WTC11 (cell line): Measurements from ENCODE around the gene LAMC3. TPM values are rescaled to one million over a fixed set of nuclear protein-coding genes. Genes with fewer than 3 reads are reported as not detected.

Experiments used
- ATAC-seq: fragments of 200-7000 bp; cut with Tn5 transposase; 2 replicates; pipeline ENCODE4 v1.10.0; 2021; ENCODE audit warnings: mild to moderate bottlenecking, moderate library complexity
- CTCF ChIA-PET: fragments of 300-600 bp; sonication (Branson Sonifier 250); formaldehyde crosslinking; loops from one replicate; lab custom pipeline; 2021; ENCODE audit warnings: antibody characterized with exemption; lab: Charles Lee
- POLR2A ChIA-PET: fragments of 350-600 bp; sonication (Branson Sonifier 250); formaldehyde crosslinking; loops from one replicate; lab custom pipeline; 2021; ENCODE audit warnings: antibody characterized with exemption; lab: Charles Lee
- DNase-seq: peaks from one replicate; pipeline ENCODE4 v3.0.0; 2021; ENCODE audit warnings: low spot score
- H3K27ac Mint-ChIP-seq: 2 replicates; pipeline ENCODE4 v1.8.0; 2021; ENCODE audit warnings: mixed read lengths
- H3K27me3 Mint-ChIP-seq: 2 replicates; pipeline ENCODE4 v1.8.0; 2021; ENCODE audit warnings: low read depth, mild to moderate bottlenecking, moderate library complexity, mixed read lengths
- H3K36me3 Mint-ChIP-seq: 2 replicates; pipeline ENCODE4 v1.8.0; 2021; ENCODE audit warnings: mixed read lengths
- H3K4me1 Mint-ChIP-seq: 2 replicates; pipeline ENCODE4 v1.8.0; 2022; ENCODE audit warnings: mixed read lengths
- H3K4me3 Mint-ChIP-seq: 2 replicates; pipeline ENCODE4 v1.8.0; 2021; ENCODE audit warnings: mild to moderate bottlenecking, moderate library complexity, mixed read lengths
- H3K9me3 Mint-ChIP-seq: 2 replicates; pipeline ENCODE4 v1.8.0; 2021; ENCODE audit warnings: mixed read lengths
- ATF1 ChIP-seq: sonication (generic); formaldehyde crosslinking; IDR thresholded peaks from 2 replicates; pipeline ENCODE4 v1.8.1; 2023; ENCODE audit warnings: mild to moderate bottlenecking, moderate library complexity, missing genetic modification reagents
- ATF6 ChIP-seq: sonication (generic); formaldehyde crosslinking; IDR thresholded peaks from 2 replicates; pipeline ENCODE4 v1.8.1; 2023; ENCODE audit warnings: mild to moderate bottlenecking, missing genetic modification reagents
- CDX4 ChIP-seq: fragments of 250-450 bp; sonication (Bioruptor Pico); IDR thresholded peaks from 2 replicates; pipeline ENCODE4 v1.9.0; 2021; ENCODE audit warnings: moderate library complexity, mild to moderate bottlenecking, inconsistent platforms, borderline replicate concordance
- CREB1 ChIP-seq: sonication (generic); formaldehyde crosslinking; IDR thresholded peaks from 2 replicates; pipeline ENCODE4 v1.8.0; 2023; ENCODE audit warnings: mild to moderate bottlenecking, missing genetic modification reagents
- FOXK1 ChIP-seq: sonication (generic); formaldehyde crosslinking; IDR thresholded peaks from 2 replicates; pipeline ENCODE4 v1.8.0; 2022; ENCODE audit warnings: mild to moderate bottlenecking, moderate library complexity, missing genetic modification reagents
- KAT7 ChIP-seq: sonication (generic); formaldehyde crosslinking; IDR thresholded peaks from 2 replicates; pipeline ENCODE4 v1.8.1; 2023; ENCODE audit warnings: missing genetic modification reagents, mild to moderate bottlenecking, borderline replicate concordance
- MYBL2 ChIP-seq: sonication (generic); formaldehyde crosslinking; IDR thresholded peaks from 2 replicates; pipeline ENCODE4 v1.8.1; 2023; ENCODE audit warnings: mild to moderate bottlenecking, moderate library complexity, missing genetic modification reagents
- NR3C1 ChIP-seq: sonication (generic); formaldehyde crosslinking; conservative IDR thresholded peaks from 2 replicates; pipeline ENCODE4 v1.8.1; 2023; ENCODE audit warnings: low read depth, mild to moderate bottlenecking, missing genetic modification reagents
- PREB ChIP-seq: sonication (generic); formaldehyde crosslinking; IDR thresholded peaks from 2 replicates; pipeline ENCODE4 v1.8.1; 2022; ENCODE audit warnings: mild to moderate bottlenecking, missing genetic modification reagents, moderate library complexity, borderline replicate concordance
- RORB ChIP-seq: fragments of 250-450 bp; sonication (Bioruptor Pico); IDR thresholded peaks from 2 replicates; pipeline ENCODE4 v1.9.0; 2021; ENCODE audit warnings: mild to moderate bottlenecking
- SOX15 ChIP-seq: fragments of 250-450 bp; sonication (Bioruptor Pico); IDR thresholded peaks from 2 replicates; pipeline ENCODE4 v1.9.0; 2021; ENCODE audit warnings: mild to moderate bottlenecking
- TEAD1 ChIP-seq: sonication (generic); formaldehyde crosslinking; IDR thresholded peaks from 2 replicates; pipeline ENCODE4 v1.8.0; 2022; ENCODE audit warnings: mild to moderate bottlenecking, missing genetic modification reagents
- ZNF219 ChIP-seq: sonication (generic); formaldehyde crosslinking; IDR thresholded peaks from 2 replicates; pipeline ENCODE4 v1.8.0; 2023; ENCODE audit warnings: missing genetic modification reagents, mild to moderate bottlenecking, borderline replicate concordance
- ZNF317 ChIP-seq: sonication (generic); formaldehyde crosslinking; IDR thresholded peaks from 2 replicates; pipeline ENCODE4 v1.8.1; 2023; ENCODE audit warnings: low read depth, mild to moderate bottlenecking, moderate library complexity, missing genetic modification reagents, borderline replicate concordance
- ZNF425 ChIP-seq: fragments of 250-450 bp; sonication (Bioruptor Pico); conservative IDR thresholded peaks from 2 replicates; pipeline ENCODE4 v1.9.0; 2021; ENCODE audit warnings: mild to moderate bottlenecking
- ZSCAN18 ChIP-seq: fragments of 250-450 bp; sonication (Bioruptor Pico); IDR thresholded peaks from 2 replicates; pipeline ENCODE4 v2.1.2; 2022; ENCODE audit warnings: mild to moderate bottlenecking, moderate library complexity
- total RNA-seq: library from RNA; stranded (reverse); gene quantifications from 3 replicates; pipeline ENCODE4 v1.2.3, GENCODE V29; 2021
- TF ChIP-seq, protein P1 (sequence below): sonication (generic); formaldehyde crosslinking; IDR thresholded peaks from 2 replicates; pipeline ENCODE4 v1.8.1; 2022; ENCODE audit warnings: mild to moderate bottlenecking, moderate library complexity, missing genetic modification reagents
- TF ChIP-seq, protein P2 (sequence below): fragments of 250-450 bp; sonication (Bioruptor Pico); IDR thresholded peaks from 2 replicates; pipeline ENCODE4 v1.9.0; 2021; ENCODE audit warnings: mild to moderate bottlenecking
- TF ChIP-seq, protein P3 (sequence below): sonication (generic); formaldehyde crosslinking; IDR thresholded peaks from 2 replicates; pipeline ENCODE4 v1.8.0; 2022; ENCODE audit warnings: mild to moderate bottlenecking, missing genetic modification reagents

The LAMC3 gene
- total RNA-seq, 1 experiment from 2014 or later: 50.9 TPM

DNA sequence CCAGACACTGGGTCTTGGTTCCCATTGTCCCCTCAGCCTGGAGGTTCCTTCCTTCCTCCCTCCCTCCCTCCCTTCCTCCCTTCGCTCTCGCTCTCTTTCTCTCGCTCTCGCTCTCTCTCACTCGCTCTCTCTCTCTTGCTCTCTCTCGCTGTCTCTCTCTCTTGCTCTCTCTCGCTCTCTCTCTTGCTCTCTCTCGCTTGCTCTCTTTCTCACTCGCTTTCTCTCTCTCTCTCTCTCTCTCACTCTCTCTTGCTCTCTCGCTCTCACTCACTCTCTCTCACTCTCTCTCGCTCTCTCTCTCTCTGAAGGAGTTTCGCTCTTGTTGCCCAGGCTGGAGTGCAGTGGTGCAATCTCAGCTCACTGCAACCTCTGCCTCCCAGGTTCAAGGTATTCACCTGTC lies 23.4 kb downstream of the LAMC3 start:
- no peak for DNase-seq
- no peak overlapping the region for H3K4me3 Mint-ChIP-seq
- H3K36me3 Mint-ChIP-seq: no peaks in the 10 kb centered on the region
- ChIA-PET CTCF (interaction anchor here (0.7 kb wide), 1 partner anchor 14 kb away, joined by 3 read pairs; no protein-coding TSS in a partner anchor), POLR2A (no interaction called here)
- TF ChIP-seq, protein P1, sequence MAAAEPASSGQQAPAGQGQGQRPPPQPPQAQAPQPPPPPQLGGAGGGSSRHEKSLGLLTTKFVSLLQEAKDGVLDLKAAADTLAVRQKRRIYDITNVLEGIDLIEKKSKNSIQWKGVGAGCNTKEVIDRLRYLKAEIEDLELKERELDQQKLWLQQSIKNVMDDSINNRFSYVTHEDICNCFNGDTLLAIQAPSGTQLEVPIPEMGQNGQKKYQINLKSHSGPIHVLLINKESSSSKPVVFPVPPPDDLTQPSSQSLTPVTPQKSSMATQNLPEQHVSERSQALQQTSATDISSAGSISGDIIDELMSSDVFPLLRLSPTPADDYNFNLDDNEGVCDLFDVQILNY (CRISPR knock-in tag): no peak
- TF ChIP-seq ATF6 (CRISPR knock-in tag) (no peak), ZNF317 (CRISPR knock-in tag) (no peak), PREB (no peak), RORB (CRISPR knock-in tag) (no peak), NR3C1 (CRISPR knock-in tag) (no peak), ZSCAN18 (no peak), KAT7 (CRISPR knock-in tag) (no peak), SOX15 (CRISPR knock-in tag) (no peak), TEAD1 (CRISPR knock-in tag) (no peak), ZNF219 (CRISPR knock-in tag) (no peak), CDX4 (CRISPR knock-in tag) (no peak), CREB1 (CRISPR knock-in tag) (no peak), ATF1 (CRISPR knock-in tag) (no peak), FOXK1 (CRISPR knock-in tag) (no peak), ZNF425 (CRISPR knock-in tag) (no peak), MYBL2 (CRISPR knock-in tag) (no peak)
- TF ChIP-seq, protein P2, sequence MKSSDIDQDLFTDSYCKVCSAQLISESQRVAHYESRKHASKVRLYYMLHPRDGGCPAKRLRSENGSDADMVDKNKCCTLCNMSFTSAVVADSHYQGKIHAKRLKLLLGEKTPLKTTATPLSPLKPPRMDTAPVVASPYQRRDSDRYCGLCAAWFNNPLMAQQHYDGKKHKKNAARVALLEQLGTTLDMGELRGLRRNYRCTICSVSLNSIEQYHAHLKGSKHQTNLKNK (CRISPR knock-in tag): no peak
- TF ChIP-seq, protein P3, sequence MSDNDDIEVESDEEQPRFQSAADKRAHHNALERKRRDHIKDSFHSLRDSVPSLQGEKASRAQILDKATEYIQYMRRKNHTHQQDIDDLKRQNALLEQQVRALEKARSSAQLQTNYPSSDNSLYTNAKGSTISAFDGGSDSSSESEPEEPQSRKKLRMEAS (CRISPR knock-in tag): no peak
- TF ChIP-seq, all 79 proteins: peak for 0
- H3K9me3 Mint-ChIP-seq: no peaks in the 10 kb centered on the region
- H3K4me1 Mint-ChIP-seq: no peaks in the 10 kb centered on the region
- no peak for ATAC-seq
- H3K27me3 Mint-ChIP-seq: no peaks in the 10 kb centered on the region
- H3K27ac Mint-ChIP-seq: peak overlapping the region; percentile 67
